Breast epithelium (tissue), 3 donors: ENCODE results near the gene GANAB.

Experiments used
- POLR2A ChIP-seq: fragments of 450-650 bp; IDR thresholded peaks from one replicate; pipeline ENCODE4 v1.6.1; 2016; ENCODE audit warnings: antibody characterized with exemption, mild to moderate bottlenecking, moderate library complexity
- TF ChIP-seq, protein P1 (sequence below), 3 donors: fragments of 450-650 bp; IDR thresholded peaks; one replicate each; pipeline ENCODE4 v1.5.1; 2016 to 2017; ENCODE audit warnings: antibody characterized with exemption in 3 of 3, mild to moderate bottlenecking in 3 of 3, moderate library complexity in 3 of 3

DNA sequence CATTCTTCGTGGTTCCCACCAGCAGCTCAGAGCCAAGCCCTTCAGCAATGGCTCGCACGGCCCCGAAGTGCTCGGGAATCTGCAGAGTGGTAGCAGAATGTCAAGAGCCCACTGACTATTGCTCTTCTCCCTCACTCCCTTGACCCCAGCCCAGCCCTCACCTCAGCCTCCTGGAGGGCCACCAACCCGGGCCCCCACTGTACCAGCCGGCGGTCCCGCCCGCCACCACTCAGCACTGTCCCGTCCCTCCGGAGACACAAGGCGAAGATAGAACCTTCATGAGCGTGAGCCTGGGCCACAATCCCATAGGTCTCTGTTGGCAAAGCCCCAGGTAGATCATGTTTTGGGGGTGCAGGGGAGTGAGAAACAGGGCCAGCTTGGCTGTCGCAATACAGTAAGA, 40.5 kb downstream of the GANAB start:
- no peak for TF ChIP-seq POLR2A
- TF ChIP-seq, protein P1, sequence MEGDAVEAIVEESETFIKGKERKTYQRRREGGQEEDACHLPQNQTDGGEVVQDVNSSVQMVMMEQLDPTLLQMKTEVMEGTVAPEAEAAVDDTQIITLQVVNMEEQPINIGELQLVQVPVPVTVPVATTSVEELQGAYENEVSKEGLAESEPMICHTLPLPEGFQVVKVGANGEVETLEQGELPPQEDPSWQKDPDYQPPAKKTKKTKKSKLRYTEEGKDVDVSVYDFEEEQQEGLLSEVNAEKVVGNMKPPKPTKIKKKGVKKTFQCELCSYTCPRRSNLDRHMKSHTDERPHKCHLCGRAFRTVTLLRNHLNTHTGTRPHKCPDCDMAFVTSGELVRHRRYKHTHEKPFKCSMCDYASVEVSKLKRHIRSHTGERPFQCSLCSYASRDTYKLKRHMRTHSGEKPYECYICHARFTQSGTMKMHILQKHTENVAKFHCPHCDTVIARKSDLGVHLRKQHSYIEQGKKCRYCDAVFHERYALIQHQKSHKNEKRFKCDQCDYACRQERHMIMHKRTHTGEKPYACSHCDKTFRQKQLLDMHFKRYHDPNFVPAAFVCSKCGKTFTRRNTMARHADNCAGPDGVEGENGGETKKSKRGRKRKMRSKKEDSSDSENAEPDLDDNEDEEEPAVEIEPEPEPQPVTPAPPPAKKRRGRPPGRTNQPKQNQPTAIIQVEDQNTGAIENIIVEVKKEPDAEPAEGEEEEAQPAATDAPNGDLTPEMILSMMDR (IDR thresholded peaks at IDR 0.05), result no peak
